Right atrium auricular region (tissue), 2 donors: Measurements from ENCODE around the gene ANAPC4. TPM values are rescaled to one million over a fixed set of nuclear protein-coding genes. Genes with fewer than 3 reads are reported as not detected.

ENCODE experiments used
- DNase-seq: peaks from one replicate; pipeline ENCODE4 v3.0.0-alpha.2; 2019; ENCODE audit warnings: low spot score
- H3K27ac ChIP-seq, 2 donors: fragments of 200-600 bp; sonication (generic); 1 replicate in 1 of 2; 2 replicates in 1 of 2; pipeline ENCODE4 v1.5.1; 2016 to 2019
- H3K27me3 ChIP-seq, 2 donors: fragments of 200-600 bp; sonication (generic); one replicate each; pipeline versions ENCODE4 v1.5.1 to v1.6.0; 2017 to 2019
- H3K36me3 ChIP-seq: fragments of 200-600 bp; sonication (generic); one replicate; pipeline ENCODE4 v1.5.1; 2016
- H3K4me1 ChIP-seq, 2 donors: fragments of 200-600 bp; sonication (generic); one replicate each; pipeline versions ENCODE4 v1.5.1 to v1.6.0; 2017 to 2019
- H3K4me3 ChIP-seq, 2 donors: fragments of 200-600 bp; sonication (generic); 1 replicate in 1 of 2; 2 replicates in 1 of 2; pipeline ENCODE4 v1.5.1; 2017 to 2019; ENCODE audit warnings: mild to moderate bottlenecking in 1 of 2, moderate library complexity in 1 of 2
- H3K9me3 ChIP-seq, 2 donors: fragments of 200-600 bp; sonication (generic); one replicate each; pipeline ENCODE4 v1.5.1; 2019
- CTCF ChIP-seq, 2 donors: fragments of 200-600 bp; sonication (generic); IDR thresholded peaks; one replicate each; pipeline ENCODE4 v1.5.1; 2019; ENCODE audit warnings: antibody characterized with exemption in 2 of 2
- total RNA-seq, 2 donors: library from RNA; depleted of rRNA; stranded (reverse); fragments of >200 nt; gene quantifications; one replicate each; pipeline ENCODE4 v1.1.0, GENCODE V29; 2016

Gene ANAPC4
- total RNA-seq, 2 donors from 2014 or later: 9.9 to 10.3 TPM

GRCh38 chr4:25386926-25387325 is 9.9 kb downstream of the ANAPC4 start:
- Histone ChIP-seq H3K27me3 (no peaks in the 10 kb centered on the region), H3K36me3 (peaks cover 51% of the 10 kb centered on the region)
- TF ChIP-seq CTCF (IDR thresholded peaks at IDR 0.05): no peak

GRCh38 chr4:25397305-25397704 is 20.2 kb downstream of the ANAPC4 start:
- Histone ChIP-seq H3K9me3 (no peaks in the 10 kb centered on the region), H3K27me3 (no peaks in the 10 kb centered on the region), H3K27ac (no peak overlapping the region), H3K4me1 (no peaks in the 10 kb centered on the region), H3K4me3 (no peak overlapping the region), H3K36me3 (peaks cover 69% of the 10 kb centered on the region)
- DNase-seq: no peak
- TF ChIP-seq CTCF (IDR thresholded peaks at IDR 0.05): no peak

More at GRCh38 chr4:25386926-25387325, 9.9 kb downstream of the ANAPC4 start:
- no peak for DNase-seq
- Histone ChIP-seq H3K4me3 (no peak overlapping the region), H3K9me3 (no peaks in the 10 kb centered on the region), H3K4me1 (no peaks in the 10 kb centered on the region), H3K27ac (no peak overlapping the region)

- TF ChIP-seq CTCF (IDR thresholded peaks at IDR 0.05): no peak
- DNase-seq: no peak
- no peaks in the 10 kb centered on the region for H3K27me3 ChIP-seq
- H3K4me1 ChIP-seq: no peaks in the 10 kb centered on the region
- no peak overlapping the region for H3K27ac ChIP-seq
- H3K9me3 ChIP-seq: no peaks in the 10 kb centered on the region
- peaks cover 74% of the 10 kb centered on the region for H3K36me3 ChIP-seq
- no peak overlapping the region for H3K4me3 ChIP-seq
Observed at GRCh38 chr4:25399510-25399909, 22.4 kb downstream of the ANAPC4 start.

GRCh38 chr4:25401066-25401465 is 24.0 kb downstream of the ANAPC4 start:
- TF ChIP-seq CTCF (IDR thresholded peaks at IDR 0.05): no peak
- DNase-seq: no peak
- Histone ChIP-seq H3K4me3 (no peak overlapping the region), H3K27ac (no peak overlapping the region), H3K27me3 (no peaks in the 10 kb centered on the region), H3K36me3 (peaks cover 79% of the 10 kb centered on the region), H3K4me1 (no peaks in the 10 kb centered on the region), H3K9me3 (no peaks in the 10 kb centered on the region)

- no peak overlapping the region for H3K4me3 ChIP-seq
- no peaks in the 10 kb centered on the region for H3K27me3 ChIP-seq
- no peak overlapping the region for H3K27ac ChIP-seq
- DNase-seq: no peak
- H3K4me1 ChIP-seq: no peaks in the 10 kb centered on the region
- TF ChIP-seq CTCF (IDR thresholded peaks at IDR 0.05): no peak
- no peaks in the 10 kb centered on the region for H3K9me3 ChIP-seq
- H3K36me3 ChIP-seq: peaks cover 76% of the 10 kb centered on the region
Observed at GRCh38 chr4:25402521-25402920, 25.5 kb downstream of the ANAPC4 start.

- Histone ChIP-seq H3K4me3 (no peak overlapping the region), H3K9me3 (no peaks in the 10 kb centered on the region), H3K27me3 (no peaks in the 10 kb centered on the region), H3K27ac (no peak overlapping the region), H3K36me3 (peaks cover 77% of the 10 kb centered on the region), H3K4me1 (no peaks in the 10 kb centered on the region)
- DNase-seq: no peak
- no peak for TF ChIP-seq CTCF (IDR thresholded peaks at IDR 0.05)
Observed at GRCh38 chr4:25403699-25404098, 26.6 kb downstream of the ANAPC4 start.
